IMR-90 (cell line): Measurements from ENCODE around the gene CCDC182. TPM values are rescaled to one million over a fixed set of nuclear protein-coding genes. Genes with fewer than 3 reads are reported as not detected.

ENCODE experiments used
- ATAC-seq: fragments of 200-7000 bp; cut with Tn5 transposase; 2 replicates; pipeline ENCODE4 v1.9.1; 2020; ENCODE audit warnings: low read depth, mild to moderate bottlenecking, moderate library complexity
- BruUV-seq: library from RNA; stranded (reverse); fragments of 400-500 nt; replicated peaks from 2 replicates; lab custom pipeline; 2021; lab: Mats Ljungman, UMichigan
- CTCF ChIA-PET: fragments of 300-600 bp; formaldehyde crosslinking; extraction: SDS; loops from one replicate; lab custom pipeline; 2021; ENCODE audit warnings: antibody characterized with exemption; lab: Yijun Ruan, JAX
- POLR2A ChIA-PET: fragments of 300-600 bp; sonication (Branson Sonifier 250); formaldehyde crosslinking; loops from one replicate; lab custom pipeline; 2022; ENCODE audit warnings: antibody characterized with exemption; ENCODE audit not compliant: unreplicated experiment; lab: Charles Lee
- DNase-seq: peaks from one replicate; pipeline ENCODE4 v3.0.0; 2013
- H2AFZ ChIP-seq: replicated peaks from 2 replicates; pipeline ENCODE3; 2013; ENCODE audit warnings: low read length, mild to moderate bottlenecking; ENCODE audit not compliant: poor library complexity
- H2AK5ac ChIP-seq: 2 replicates; pipeline ENCODE4 v1.6.1; 2013; ENCODE audit warnings: low read depth, low read length, inconsistent platforms
- H2AK9ac ChIP-seq: replicated peaks from 2 replicates; pipeline ENCODE3; 2013; ENCODE audit warnings: mild to moderate bottlenecking, low read depth, low read length, moderate library complexity; ENCODE audit not compliant: poor library complexity
- H2BK120ac ChIP-seq: 2 replicates; pipeline ENCODE4 v1.6.1; 2013; ENCODE audit warnings: low read depth, low read length, inconsistent platforms
- H2BK15ac ChIP-seq: 3 replicates; pipeline ENCODE4 v1.6.1; 2013; ENCODE audit warnings: low read depth, low read length, inconsistent platforms
- H2BK20ac ChIP-seq: 2 replicates; pipeline ENCODE4 v1.6.1; 2013; ENCODE audit warnings: low read depth, mild to moderate bottlenecking, inconsistent platforms, low read length, moderate library complexity
- H2BK5ac ChIP-seq: 2 replicates; pipeline ENCODE4 v1.6.1; 2013; ENCODE audit warnings: mild to moderate bottlenecking, low read depth, low read length, inconsistent platforms; ENCODE audit not compliant: poor library complexity, severe bottlenecking
- H3K14ac ChIP-seq: replicated peaks from 2 replicates; pipeline ENCODE4 v1.6.1; 2013; ENCODE audit warnings: low read depth, low read length, inconsistent platforms
- H3K18ac ChIP-seq: 2 replicates; pipeline ENCODE4 v1.6.1; 2013; ENCODE audit warnings: low read depth, low read length, control low read depth
- H3K23ac ChIP-seq: 2 replicates; pipeline ENCODE4 v1.6.1; 2013; ENCODE audit warnings: low read depth, low read length, inconsistent platforms
- H3K27ac ChIP-seq: 2 replicates; pipeline ENCODE4 v1.5.1; 2013; ENCODE audit warnings: mild to moderate bottlenecking, control low read depth, low read length; ENCODE audit not compliant: insufficient read depth
- H3K27me3 ChIP-seq: 2 replicates; pipeline ENCODE4 v1.6.1; 2013; ENCODE audit warnings: low read length; ENCODE audit not compliant: control insufficient read depth, insufficient read depth
- H3K36me3 ChIP-seq: 2 replicates; pipeline ENCODE4 v1.6.1; 2013; ENCODE audit warnings: low read length, mixed read lengths; ENCODE audit not compliant: control insufficient read depth, insufficient read depth
- H3K4ac ChIP-seq: 2 replicates; pipeline ENCODE4 v1.6.1; 2013; ENCODE audit warnings: low read depth, low read length, inconsistent platforms
- H3K4me1 ChIP-seq: 2 replicates; pipeline ENCODE4 v1.6.1; 2013; ENCODE audit warnings: low read length, mixed read lengths; ENCODE audit not compliant: control insufficient read depth, insufficient read depth
- H3K4me2 ChIP-seq: 2 replicates; pipeline ENCODE4 v1.6.1; 2013; ENCODE audit warnings: low read depth, mild to moderate bottlenecking, control low read depth, low read length, moderate library complexity
- H3K4me3 ChIP-seq: 2 replicates; pipeline ENCODE4 v1.5.1; 2013; ENCODE audit warnings: low read depth, mild to moderate bottlenecking, control low read depth, low read length, moderate library complexity; ENCODE audit not compliant: insufficient read depth
- H3K56ac ChIP-seq: 2 replicates; pipeline ENCODE4 v1.6.1; 2013; ENCODE audit warnings: low read length, inconsistent platforms; ENCODE audit not compliant: insufficient read depth; ENCODE audit errors: extremely low read depth
- H3K79me1 ChIP-seq, 2 experiments: 2 replicates each; pipeline ENCODE4 v1.6.1; 2013; ENCODE audit warnings: low read length in 2 of 2, inconsistent platforms in 1 of 2, low read depth in 1 of 2
- H3K9ac ChIP-seq: 2 replicates; pipeline ENCODE4 v1.6.1; 2013; ENCODE audit warnings: low read depth, low read length, control low read depth
- H3K9me1 ChIP-seq: 2 replicates; pipeline ENCODE4 v1.6.1; 2013; ENCODE audit warnings: low read length, inconsistent platforms; ENCODE audit not compliant: insufficient read depth
- H3K9me3 ChIP-seq: 2 replicates; pipeline ENCODE4 v1.6.1; 2013; ENCODE audit warnings: low read length; ENCODE audit not compliant: control insufficient read depth, insufficient read depth
- H4K20me1 ChIP-seq: 2 replicates; pipeline ENCODE4 v1.6.1; 2013; ENCODE audit warnings: low read length, inconsistent platforms; ENCODE audit not compliant: insufficient read depth
- H4K5ac ChIP-seq: 2 replicates; pipeline ENCODE4 v1.6.1; 2013; ENCODE audit warnings: mild to moderate bottlenecking, low read depth, low read length, control low read depth
- H4K8ac ChIP-seq, 2 experiments: 2 replicates each; pipeline ENCODE4 v1.6.1; 2013; ENCODE audit warnings: low read depth in 2 of 2, low read length in 2 of 2, control low read depth in 1 of 2, inconsistent platforms in 1 of 2
- H4K91ac ChIP-seq: 2 replicates; pipeline ENCODE4 v1.6.1; 2013; ENCODE audit warnings: low read depth, low read length, inconsistent platforms; ENCODE audit not compliant: insufficient read depth
- BHLHE40 ChIP-seq: fragments of 150-350 bp; IDR thresholded peaks from 2 replicates; pipeline ENCODE4 v1.6.1; 2016; ENCODE audit warnings: mild to moderate bottlenecking, low read depth, low read length
- CEBPB ChIP-seq: IDR thresholded peaks from 2 replicates; pipeline ENCODE4 v1.6.1; 2012; ENCODE audit warnings: low read depth, low read length, improper control_type of control experiment
- CHD1 ChIP-seq: IDR thresholded peaks from 2 replicates; pipeline ENCODE4 v1.6.1; 2012; ENCODE audit warnings: low read depth, low read length, improper control_type of control experiment
- FOS ChIP-seq: fragments of 150-350 bp; IDR thresholded peaks from 2 replicates; pipeline ENCODE4 v1.6.1; 2016; ENCODE audit warnings: low read depth, low read length
- MAFK ChIP-seq: IDR thresholded peaks from 2 replicates; pipeline ENCODE4 v1.6.1; 2012; ENCODE audit warnings: low read depth, low read length, improper control_type of control experiment
- MAZ ChIP-seq: IDR thresholded peaks from 2 replicates; pipeline ENCODE4 v1.6.1; 2012; ENCODE audit warnings: low read depth, mild to moderate bottlenecking, low read length, improper control_type of control experiment, moderate library complexity, borderline replicate concordance
- MXI1 ChIP-seq: IDR thresholded peaks from 2 replicates; pipeline ENCODE4 v1.6.1; 2012; ENCODE audit warnings: low read depth, mild to moderate bottlenecking, low read length, moderate library complexity, borderline replicate concordance
- NFE2L2 ChIP-seq: fragments of 150-350 bp; IDR thresholded peaks from 2 replicates; pipeline ENCODE4 v1.6.1; 2016; ENCODE audit warnings: low read depth, mild to moderate bottlenecking, low read length
- POLR2A ChIP-seq: IDR thresholded peaks from 2 replicates; pipeline ENCODE4 v1.6.1; 2012; ENCODE audit warnings: mild to moderate bottlenecking, low read depth, low read length
- RAD21 ChIP-seq: IDR thresholded peaks from 2 replicates; pipeline ENCODE4 v1.6.1; 2012; ENCODE audit warnings: low read length, improper control_type of control experiment
- RCOR1 ChIP-seq: IDR thresholded peaks from 2 replicates; pipeline ENCODE4 v1.6.1; 2012; ENCODE audit warnings: mild to moderate bottlenecking, low read length, improper control_type of control experiment; ENCODE audit not compliant: insufficient replicate concordance
- RFX5 ChIP-seq: IDR thresholded peaks from 2 replicates; pipeline ENCODE4 v1.8.0; 2012; ENCODE audit warnings: low read depth, mild to moderate bottlenecking, low read length, moderate library complexity
- SMC3 ChIP-seq: fragments of 150-350 bp; IDR thresholded peaks from 2 replicates; pipeline ENCODE4 v1.6.1; 2016; ENCODE audit warnings: low read depth, mild to moderate bottlenecking, antibody characterized with exemption, low read length, moderate library complexity
- WGBS, 2 experiments: methylation state at CpG; one replicate each; pipeline versions ENCODE4 v1.1.5 to v1.1.7; 2013; ENCODE audit warnings: missing lambda C conversion rate in 2 of 2; ENCODE audit not compliant: insufficient read length in 1 of 2; ENCODE audit errors: extremely low coverage in 2 of 2; 5-methylcytosine and 5-hydroxymethylcytosine counted together
- dilution Hi-C: fragments of 300-500 bp; cut with HindIII; formaldehyde crosslinking; loops from one replicate; pipeline ENCODE4 v1.14.3; 2018; ENCODE audit warnings: low sequenced_read_pairs; ENCODE audit not compliant: unreplicated experiment
- in situ Hi-C: fragments of 300-500 bp; cut with MboI; formaldehyde crosslinking; loops from 3 replicates; pipeline ENCODE4 v1.14.3; 2019; ENCODE audit warnings: low sequenced_read_pairs, inconsistent platforms, mixed read lengths
- intact Hi-C: fragments of 100-400 bp; cut with micrococcal nuclease; formaldehyde crosslinking; loops from 2 replicates; pipeline ENCODE4 v1.10.0; 2022
- polyA plus RNA-seq, 3 experiments: library from polyadenylated mRNA; depleted of rRNA; stranded (reverse); fragments of >200 nt; gene quantifications; 2 replicates each; pipeline ENCODE4 v1.2.3, GENCODE V29; 2012; ENCODE audit warnings: low replicate concordance in 1 of 3
- total RNA-seq: library from RNA; depleted of rRNA; stranded (reverse); fragments of >200 nt; gene quantifications from 2 replicates; pipeline ENCODE4 v1.2.3, GENCODE V29; 2012
- TF ChIP-seq, protein P1 (sequence below): conservative IDR thresholded peaks from 2 replicates; pipeline ENCODE4 v1.5.1; 2012; ENCODE audit warnings: mild to moderate bottlenecking, low read depth, low read length, improper control_type of control experiment
- TF ChIP-seq, protein P2 (sequence below): fragments of 150-350 bp; IDR thresholded peaks from 2 replicates; pipeline ENCODE4 v1.6.1; 2017; ENCODE audit warnings: mild to moderate bottlenecking, antibody characterized with exemption, low read length, low read depth
- TF ChIP-seq, protein P3 (sequence below): fragments of 150-350 bp; IDR thresholded peaks from 2 replicates; pipeline ENCODE4 v1.6.1; 2016; ENCODE audit warnings: low read depth, mild to moderate bottlenecking, low read length, moderate library complexity, borderline replicate concordance

Gene CCDC182
- total and polyA plus RNA-seq, 2 of the 4 experiments (the other 2 are of a cell fraction): not detected

DNA sequence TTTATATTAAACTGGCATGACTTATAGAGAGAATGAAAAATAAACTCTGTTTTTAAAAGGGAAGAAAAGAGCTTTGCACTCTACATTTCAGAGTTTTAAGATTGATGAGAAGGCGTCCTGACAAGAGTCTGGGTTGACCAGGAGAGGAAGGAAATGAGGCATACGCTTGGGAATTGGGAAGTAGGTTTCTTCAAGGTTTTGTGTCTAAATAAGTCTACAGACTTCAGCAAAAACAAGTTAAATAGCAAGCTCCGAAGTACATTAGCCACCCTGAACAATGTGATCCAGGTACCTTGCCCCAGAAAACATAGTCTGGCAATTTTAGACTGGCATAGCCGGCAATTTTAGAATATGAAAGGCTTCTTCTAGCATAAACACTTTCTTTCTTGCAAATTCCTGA is 28.5 kb upstream of the CCDC182 start:
- Histone ChIP-seq H3K9me1 (no peaks in the 10 kb centered on the region), H4K20me1 (no peaks in the 10 kb centered on the region), H3K23ac (no peak overlapping the region), H3K18ac (no peak overlapping the region), H2AFZ (no peak overlapping the region), H3K27me3 (peaks cover 43% of the 10 kb centered on the region), H2BK5ac (no peak overlapping the region), H4K91ac (no peak overlapping the region), H2BK20ac (no peak overlapping the region), H3K56ac (no peak overlapping the region), H3K27ac (no peak overlapping the region), H3K4me3 (no peak overlapping the region), H3K4me1 (no peaks in the 10 kb centered on the region), H4K8ac (no peak overlapping the region), H2AK9ac (no peak overlapping the region), H2BK15ac (no peak overlapping the region), H3K36me3 (no peaks in the 10 kb centered on the region), H2AK5ac (no peak overlapping the region), H3K9ac (no peak overlapping the region), H3K14ac (no peak overlapping the region), H3K9me3 (no peaks in the 10 kb centered on the region), H3K4ac (no peak overlapping the region), H3K4me2 (no peak overlapping the region), H2BK120ac (no peak overlapping the region), H3K79me1 (no peaks in the 10 kb centered on the region), H4K5ac (no peak overlapping the region)
- intact Hi-C loops: no loop called here
- dilution Hi-C loops: no loop called here
- no peak for DNase-seq
- TF ChIP-seq NFE2L2 (no peak), MXI1 (no peak), RFX5 (no peak), MAFK (no peak), CEBPB (no peak), RAD21 (no peak), FOS (no peak), MAZ (no peak), CHD1 (no peak), RCOR1 (no peak), POLR2A (no peak), SMC3 (no peak), BHLHE40 (no peak)
- TF ChIP-seq, protein P1, sequence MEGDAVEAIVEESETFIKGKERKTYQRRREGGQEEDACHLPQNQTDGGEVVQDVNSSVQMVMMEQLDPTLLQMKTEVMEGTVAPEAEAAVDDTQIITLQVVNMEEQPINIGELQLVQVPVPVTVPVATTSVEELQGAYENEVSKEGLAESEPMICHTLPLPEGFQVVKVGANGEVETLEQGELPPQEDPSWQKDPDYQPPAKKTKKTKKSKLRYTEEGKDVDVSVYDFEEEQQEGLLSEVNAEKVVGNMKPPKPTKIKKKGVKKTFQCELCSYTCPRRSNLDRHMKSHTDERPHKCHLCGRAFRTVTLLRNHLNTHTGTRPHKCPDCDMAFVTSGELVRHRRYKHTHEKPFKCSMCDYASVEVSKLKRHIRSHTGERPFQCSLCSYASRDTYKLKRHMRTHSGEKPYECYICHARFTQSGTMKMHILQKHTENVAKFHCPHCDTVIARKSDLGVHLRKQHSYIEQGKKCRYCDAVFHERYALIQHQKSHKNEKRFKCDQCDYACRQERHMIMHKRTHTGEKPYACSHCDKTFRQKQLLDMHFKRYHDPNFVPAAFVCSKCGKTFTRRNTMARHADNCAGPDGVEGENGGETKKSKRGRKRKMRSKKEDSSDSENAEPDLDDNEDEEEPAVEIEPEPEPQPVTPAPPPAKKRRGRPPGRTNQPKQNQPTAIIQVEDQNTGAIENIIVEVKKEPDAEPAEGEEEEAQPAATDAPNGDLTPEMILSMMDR: no peak
- TF ChIP-seq, protein P2, sequence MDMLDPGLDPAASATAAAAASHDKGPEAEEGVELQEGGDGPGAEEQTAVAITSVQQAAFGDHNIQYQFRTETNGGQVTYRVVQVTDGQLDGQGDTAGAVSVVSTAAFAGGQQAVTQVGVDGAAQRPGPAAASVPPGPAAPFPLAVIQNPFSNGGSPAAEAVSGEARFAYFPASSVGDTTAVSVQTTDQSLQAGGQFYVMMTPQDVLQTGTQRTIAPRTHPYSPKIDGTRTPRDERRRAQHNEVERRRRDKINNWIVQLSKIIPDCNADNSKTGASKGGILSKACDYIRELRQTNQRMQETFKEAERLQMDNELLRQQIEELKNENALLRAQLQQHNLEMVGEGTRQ: no peak
- TF ChIP-seq, protein P3, sequence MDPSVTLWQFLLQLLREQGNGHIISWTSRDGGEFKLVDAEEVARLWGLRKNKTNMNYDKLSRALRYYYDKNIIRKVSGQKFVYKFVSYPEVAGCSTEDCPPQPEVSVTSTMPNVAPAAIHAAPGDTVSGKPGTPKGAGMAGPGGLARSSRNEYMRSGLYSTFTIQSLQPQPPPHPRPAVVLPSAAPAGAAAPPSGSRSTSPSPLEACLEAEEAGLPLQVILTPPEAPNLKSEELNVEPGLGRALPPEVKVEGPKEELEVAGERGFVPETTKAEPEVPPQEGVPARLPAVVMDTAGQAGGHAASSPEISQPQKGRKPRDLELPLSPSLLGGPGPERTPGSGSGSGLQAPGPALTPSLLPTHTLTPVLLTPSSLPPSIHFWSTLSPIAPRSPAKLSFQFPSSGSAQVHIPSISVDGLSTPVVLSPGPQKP: no peak
- ATAC-seq: no peak
- CTCF ChIA-PET: interaction anchor here (1.3 to 1.6 kb wide), 2 partner anchors 9 to 11 kb away, joined by 3 to 6 read pairs; no protein-coding TSS in a partner anchor
- BruUV-seq: no TSS peak
- in situ Hi-C loops: no loop called here
- POLR2A ChIA-PET: no interaction called here
- 67% methylated on average over 1 of the region's 4 CpGs; no CpG with 5 or more reads in 1 of the 2 experiments for WGBS, 2 experiments
